Measurements from ENCODE around the gene SPATS2. TPM values are rescaled to one million over a fixed set of nuclear protein-coding genes. Genes with fewer than 3 reads are reported as not detected.
A peak's percentile ranks its signal among the peaks of the same experiment; 100 is the strongest.

SPATS2 gene
- total RNA-seq, 2 experiments from 2014 or later = 9.2 to 10.8 TPM

DNA sequence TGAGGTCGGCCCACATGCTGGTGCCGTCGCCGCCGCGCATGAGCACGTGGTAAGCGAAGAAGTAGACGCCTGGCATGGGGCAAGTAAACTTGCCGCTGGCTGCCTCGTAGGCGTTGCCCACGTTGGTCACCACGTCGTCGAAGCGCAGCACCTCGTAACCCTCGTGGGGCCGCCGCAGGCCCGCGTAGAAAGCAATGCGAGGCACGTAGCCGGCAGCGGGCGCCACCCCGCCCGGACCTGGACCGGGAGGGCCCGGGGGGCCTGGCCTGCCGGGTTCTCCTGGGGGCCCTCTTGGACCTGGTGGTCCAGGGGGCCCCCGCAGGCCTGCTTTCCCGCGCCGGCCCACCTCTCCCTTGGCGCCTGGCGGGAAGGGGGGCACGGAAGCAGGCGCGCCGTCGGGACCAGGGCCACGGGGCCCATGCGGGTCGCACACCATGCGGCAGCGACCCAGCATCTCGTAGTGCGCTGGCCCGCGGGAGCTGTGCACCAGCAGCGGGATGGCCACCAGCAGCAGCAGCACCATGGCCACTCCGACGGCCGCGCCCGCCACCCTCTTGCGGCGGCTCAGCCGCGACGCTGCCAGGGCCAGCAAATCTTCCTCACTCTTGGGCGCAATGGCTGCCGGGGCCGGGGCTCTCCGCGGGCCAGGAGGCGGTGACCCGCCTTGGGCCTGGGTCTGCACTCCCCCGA is 31.2 kb upstream of the SPATS2 start:
- Mint-ChIP-seq H3K27me3 (peaks cover 67% of the 10 kb centered on the region), H3K27ac (no peak overlapping the region), H3K4me3 (no peak overlapping the region), H3K9me3 (no peaks in the 10 kb centered on the region), H3K4me1 (ENCODE audit: low read depth) (peaks cover 15% of the 10 kb centered on the region), H3K36me3 (ENCODE audit: low read depth) (peaks cover 4% of the 10 kb centered on the region)
- POLR2A ChIA-PET = interaction anchor here (1.1 to 1.5 kb wide), 3 partner anchors 11 to 47 kb away, joined by 3 read pairs; no protein-coding TSS in a partner anchor
- ATAC-seq = no peak
- CTCF ChIA-PET = interaction anchor here (0.6 to 5.8 kb wide), 12 partner anchors 12 to 179 kb away, joined by 3 to 40 read pairs (median 7); partner anchors contain the start of genes DNAJC22, PRPH and TROAP
- DNase-seq = no peak
- intact Hi-C loops (cut with micrococcal nuclease) = no loop called here
- TF ChIP-seq, protein P1, sequence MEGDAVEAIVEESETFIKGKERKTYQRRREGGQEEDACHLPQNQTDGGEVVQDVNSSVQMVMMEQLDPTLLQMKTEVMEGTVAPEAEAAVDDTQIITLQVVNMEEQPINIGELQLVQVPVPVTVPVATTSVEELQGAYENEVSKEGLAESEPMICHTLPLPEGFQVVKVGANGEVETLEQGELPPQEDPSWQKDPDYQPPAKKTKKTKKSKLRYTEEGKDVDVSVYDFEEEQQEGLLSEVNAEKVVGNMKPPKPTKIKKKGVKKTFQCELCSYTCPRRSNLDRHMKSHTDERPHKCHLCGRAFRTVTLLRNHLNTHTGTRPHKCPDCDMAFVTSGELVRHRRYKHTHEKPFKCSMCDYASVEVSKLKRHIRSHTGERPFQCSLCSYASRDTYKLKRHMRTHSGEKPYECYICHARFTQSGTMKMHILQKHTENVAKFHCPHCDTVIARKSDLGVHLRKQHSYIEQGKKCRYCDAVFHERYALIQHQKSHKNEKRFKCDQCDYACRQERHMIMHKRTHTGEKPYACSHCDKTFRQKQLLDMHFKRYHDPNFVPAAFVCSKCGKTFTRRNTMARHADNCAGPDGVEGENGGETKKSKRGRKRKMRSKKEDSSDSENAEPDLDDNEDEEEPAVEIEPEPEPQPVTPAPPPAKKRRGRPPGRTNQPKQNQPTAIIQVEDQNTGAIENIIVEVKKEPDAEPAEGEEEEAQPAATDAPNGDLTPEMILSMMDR (IDR thresholded peaks at IDR 0.05) = no peak

DNA sequence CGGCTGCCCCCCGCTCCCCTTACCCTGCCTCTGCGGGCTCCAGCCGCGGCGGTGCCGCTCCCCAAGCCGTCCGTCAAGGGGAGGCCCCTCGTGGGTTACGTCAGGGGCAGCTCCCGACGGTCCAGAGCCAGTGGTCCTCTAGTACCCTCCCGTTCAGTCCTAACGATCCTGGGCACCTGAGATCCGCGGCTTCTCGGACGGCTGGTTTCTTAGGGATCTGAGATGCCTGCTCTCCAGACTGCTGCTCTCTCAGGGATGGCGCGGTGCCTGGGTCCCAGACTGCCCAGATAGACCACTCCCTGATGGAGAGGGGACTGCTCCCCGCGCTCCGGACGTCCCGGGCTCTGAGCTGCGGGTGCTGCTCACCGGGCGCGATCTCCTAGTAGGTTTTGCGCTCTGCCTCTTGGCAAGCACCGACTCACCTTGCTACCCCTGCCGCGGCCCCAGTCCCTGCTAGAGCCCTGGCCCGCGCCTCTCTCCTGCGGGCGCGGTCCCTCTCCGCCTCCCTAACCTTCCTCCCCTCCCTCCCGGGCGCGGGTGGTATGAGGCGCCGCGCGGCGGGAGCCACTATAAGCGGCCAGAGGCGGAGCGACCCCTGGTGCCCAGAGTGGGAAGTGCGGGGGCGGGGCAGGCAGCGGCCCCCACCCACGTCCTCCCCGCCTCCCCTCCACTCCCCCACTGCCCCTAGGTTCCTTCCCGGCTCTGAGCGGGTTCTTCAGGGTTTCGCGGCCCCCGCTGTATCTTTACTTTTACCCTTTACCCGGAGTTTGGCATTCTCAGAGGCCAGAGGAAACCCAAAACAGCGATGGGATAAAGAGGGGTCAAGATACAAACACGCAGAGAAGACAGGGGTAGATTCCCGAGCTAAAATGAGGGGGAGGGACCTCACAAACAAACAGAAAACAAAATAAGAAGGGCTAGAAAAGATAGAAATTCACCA is 30.3 kb upstream of the SPATS2 start, which contains the start of gene C1QL4:
Gene C1QL4, minus strand, starts transcription at position 544 of the 940 bp plus-strand sequence. CDS start 711 bp downstream, outside the sequence.
- peaks cover 15% of the 10 kb centered on the region for H3K4me1 Mint-ChIP-seq (ENCODE audit: low read depth)
- H3K27me3 Mint-ChIP-seq = peaks cover 71% of the 10 kb centered on the region
- intact Hi-C loops (cut with micrococcal nuclease) = no loop called here
- ChIA-PET POLR2A (interaction anchor here (1.1 to 1.5 kb wide), 3 partner anchors 12 to 48 kb away, joined by 3 read pairs; no protein-coding TSS in a partner anchor), CTCF (interaction anchor here (0.6 to 5.8 kb wide), 18 partner anchors 11 to 182 kb away, joined by 3 to 40 read pairs (median 4); partner anchors contain the start of genes PRPH and TROAP)
- TF ChIP-seq, protein P1 (IDR thresholded peaks at IDR 0.05) = peak; percentile 96
- H3K36me3 Mint-ChIP-seq (ENCODE audit: low read depth) = no peaks in the 10 kb centered on the region
- DNase-seq (peak; percentile 90), ATAC-seq (peak; percentile 89)
- peak within 1 kb of the TSS; percentile 35 for H3K4me3 Mint-ChIP-seq
- H3K27ac Mint-ChIP-seq = no peak within 1 kb of the TSS
- H3K9me3 Mint-ChIP-seq = no peaks in the 10 kb centered on the region

DNA sequence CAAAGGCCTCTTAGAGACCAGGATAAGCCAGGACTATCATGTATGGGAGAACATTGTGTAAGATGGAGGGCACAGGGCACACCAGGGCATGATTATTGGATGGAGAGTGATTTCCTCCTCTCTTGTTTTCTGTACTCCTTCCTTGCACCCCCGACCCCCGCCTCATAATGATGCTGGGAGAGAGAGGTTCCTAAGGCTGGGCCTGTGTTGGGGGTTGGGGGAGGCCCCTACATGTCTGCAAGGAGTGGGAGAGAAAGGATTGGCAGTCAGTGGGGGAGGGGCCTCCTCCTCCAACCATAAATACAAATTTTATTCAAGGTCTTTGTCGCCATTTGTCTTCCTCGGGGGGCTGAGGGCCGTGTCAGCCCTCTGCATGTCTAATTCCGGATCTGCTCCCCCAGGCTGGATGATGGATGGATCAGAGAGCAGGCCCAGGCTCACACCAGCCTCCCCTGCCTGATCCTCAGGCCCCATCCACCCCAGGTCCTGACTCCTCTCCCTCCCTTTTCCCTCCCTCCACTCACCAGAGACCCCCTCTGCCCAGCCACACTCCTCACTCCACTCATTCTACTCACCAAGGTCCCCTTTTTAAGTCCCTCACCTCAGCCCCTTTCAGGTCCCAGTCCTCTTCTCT is 28.3 kb upstream of the SPATS2 start:
- DNase-seq = no peak
- TF ChIP-seq, protein P1 (IDR thresholded peaks at IDR 0.05) = no peak
- intact Hi-C loops (cut with micrococcal nuclease) = no loop called here
- H3K27me3 Mint-ChIP-seq = peaks cover 68% of the 10 kb centered on the region
- CTCF ChIA-PET = interaction anchor here (1.6 to 5.8 kb wide), 6 partner anchors 8 to 50 kb away, joined by 5 to 40 read pairs (median 12); partner anchors contain the start of genes DNAJC22, PRPH and TROAP
- H3K4me3 Mint-ChIP-seq = no peak overlapping the region
- no peaks in the 10 kb centered on the region for H3K9me3 Mint-ChIP-seq
- H3K4me1 Mint-ChIP-seq (ENCODE audit: low read depth) = peaks cover 24% of the 10 kb centered on the region
- H3K36me3 Mint-ChIP-seq (ENCODE audit: low read depth) = no peaks in the 10 kb centered on the region
- POLR2A ChIA-PET = no interaction called here
- no peak overlapping the region for H3K27ac Mint-ChIP-seq
- no peak for ATAC-seq

DNA sequence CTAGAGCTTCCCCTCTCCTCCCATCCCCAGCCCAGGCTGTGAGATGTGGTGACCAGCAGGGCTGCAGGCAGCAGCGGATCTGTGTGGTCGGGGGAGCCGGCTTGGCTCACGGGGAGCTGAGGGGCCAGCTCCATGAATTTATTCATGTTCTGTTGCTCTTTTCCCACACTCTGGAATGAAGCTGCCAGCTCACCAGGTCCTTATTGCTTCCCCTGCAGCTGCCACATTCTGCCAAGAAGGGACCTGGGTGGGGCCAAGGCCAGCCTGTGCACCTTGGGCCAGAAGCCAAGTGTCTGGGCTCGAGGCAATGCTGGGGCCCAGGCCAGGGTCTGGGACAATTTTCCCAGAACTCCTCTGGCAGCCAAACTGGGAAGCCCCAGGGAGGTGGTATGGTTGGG is 27.8 kb upstream of the SPATS2 start:
- no peaks in the 10 kb centered on the region for H3K36me3 Mint-ChIP-seq (ENCODE audit: low read depth)
- POLR2A ChIA-PET = no interaction called here
- TF ChIP-seq, protein P1 (IDR thresholded peaks at IDR 0.05) = no peak
- no peak for ATAC-seq
- CTCF ChIA-PET = interaction anchor here (0.7 to 5.8 kb wide), 4 partner anchors 16 to 51 kb away, joined by 3 to 40 read pairs (median 12); partner anchors contain the start of gene TROAP
- no peaks in the 10 kb centered on the region for H3K9me3 Mint-ChIP-seq
- no peak overlapping the region for H3K4me3 Mint-ChIP-seq
- intact Hi-C loops (cut with micrococcal nuclease) = no loop called here
- H3K27ac Mint-ChIP-seq = no peak overlapping the region
- H3K4me1 Mint-ChIP-seq (ENCODE audit: low read depth) = peaks cover 28% of the 10 kb centered on the region
- H3K27me3 Mint-ChIP-seq = peaks cover 70% of the 10 kb centered on the region
- DNase-seq = no peak
